ENCODE measurements around the gene MALT1.

DNA sequence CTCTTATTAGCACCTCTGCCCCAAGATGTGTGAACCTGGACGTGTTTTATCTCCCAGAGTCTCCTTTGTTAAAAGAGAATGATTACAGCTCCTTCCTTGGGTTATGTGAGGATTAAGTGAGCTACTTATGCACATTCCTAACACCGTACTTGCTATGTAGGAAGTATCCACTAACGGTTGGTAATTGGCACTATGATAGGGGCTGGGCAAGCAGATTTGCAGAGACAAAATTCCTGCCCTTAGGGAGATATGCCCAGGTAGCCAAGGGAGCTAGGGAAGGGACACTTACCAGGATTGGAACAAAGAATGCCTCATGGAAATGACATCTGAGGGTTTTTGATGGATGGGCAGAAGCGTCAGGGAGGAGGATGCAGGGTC is 30.8 kb upstream of the MALT1 start:
- TF ChIP-seq, protein P1, sequence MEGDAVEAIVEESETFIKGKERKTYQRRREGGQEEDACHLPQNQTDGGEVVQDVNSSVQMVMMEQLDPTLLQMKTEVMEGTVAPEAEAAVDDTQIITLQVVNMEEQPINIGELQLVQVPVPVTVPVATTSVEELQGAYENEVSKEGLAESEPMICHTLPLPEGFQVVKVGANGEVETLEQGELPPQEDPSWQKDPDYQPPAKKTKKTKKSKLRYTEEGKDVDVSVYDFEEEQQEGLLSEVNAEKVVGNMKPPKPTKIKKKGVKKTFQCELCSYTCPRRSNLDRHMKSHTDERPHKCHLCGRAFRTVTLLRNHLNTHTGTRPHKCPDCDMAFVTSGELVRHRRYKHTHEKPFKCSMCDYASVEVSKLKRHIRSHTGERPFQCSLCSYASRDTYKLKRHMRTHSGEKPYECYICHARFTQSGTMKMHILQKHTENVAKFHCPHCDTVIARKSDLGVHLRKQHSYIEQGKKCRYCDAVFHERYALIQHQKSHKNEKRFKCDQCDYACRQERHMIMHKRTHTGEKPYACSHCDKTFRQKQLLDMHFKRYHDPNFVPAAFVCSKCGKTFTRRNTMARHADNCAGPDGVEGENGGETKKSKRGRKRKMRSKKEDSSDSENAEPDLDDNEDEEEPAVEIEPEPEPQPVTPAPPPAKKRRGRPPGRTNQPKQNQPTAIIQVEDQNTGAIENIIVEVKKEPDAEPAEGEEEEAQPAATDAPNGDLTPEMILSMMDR (IDR thresholded peaks at IDR 0.05) = no peak
- TF ChIP-seq POLR2A (IDR thresholded peaks at IDR 0.05) = no peak
